Neural cell (in vitro differentiated cells): ENCODE data around the gene STX7.

Experiments
- CTCF ChIP-seq: fragments of 450-650 bp; IDR thresholded peaks from 2 replicates; pipeline ENCODE4 v1.5.1; 2014; ENCODE audit warnings: antibody characterized with exemption, mild to moderate bottlenecking, moderate library complexity; ENCODE audit not compliant: poor library complexity, severe bottlenecking
- EP300 ChIP-seq: fragments of 450-650 bp; conservative IDR thresholded peaks from 2 replicates; pipeline ENCODE4 v1.6.1; 2014; ENCODE audit warnings: antibody characterized with exemption, mild to moderate bottlenecking, moderate library complexity; ENCODE audit not compliant: poor library complexity, severe bottlenecking
- EZH2 ChIP-seq: fragments of 200-600, 300-800 bp; shearing (Covaris generic), sonication (generic); IDR thresholded peaks from 2 replicates; pipeline ENCODE4 v1.6.1; 2014; ENCODE audit warnings: antibody characterized with exemption, low read length, borderline replicate concordance, mild to moderate bottlenecking; ENCODE audit not compliant: insufficient read depth, poor library complexity, severe bottlenecking
- MXI1 ChIP-seq: fragments of 450-650 bp; conservative IDR thresholded peaks from 2 replicates; pipeline ENCODE4 v1.6.1; 2014; ENCODE audit warnings: antibody characterized with exemption, mild to moderate bottlenecking; ENCODE audit not compliant: poor library complexity, severe bottlenecking
- POLR2AphosphoS5 ChIP-seq: IDR thresholded peaks from 2 replicates; pipeline ENCODE4 v1.6.1; 2012
- RAD21 ChIP-seq: fragments of 450-650 bp; conservative IDR thresholded peaks from 2 replicates; pipeline ENCODE4 v1.6.1; 2014; ENCODE audit warnings: antibody characterized with exemption, mild to moderate bottlenecking, moderate library complexity
- REST ChIP-seq: IDR thresholded peaks from 2 replicates; pipeline ENCODE4 v1.6.1; 2012; ENCODE audit warnings: borderline replicate concordance
- SMC3 ChIP-seq: fragments of 450-650 bp; conservative IDR thresholded peaks from 2 replicates; pipeline ENCODE4 v1.6.1; 2014; ENCODE audit warnings: antibody characterized with exemption, mild to moderate bottlenecking, moderate library complexity; ENCODE audit not compliant: poor library complexity
- TAF1 ChIP-seq: IDR thresholded peaks from 2 replicates; pipeline ENCODE4 v1.6.1; 2012; ENCODE audit warnings: low read depth

- TF ChIP-seq CTCF (no peak), POLR2AphosphoS5 (no peak), REST (no peak), EP300 (no peak), EZH2 (no peak), TAF1 (no peak), SMC3 (no peak), MXI1 (no peak), RAD21 (no peak)
Observed at GRCh38 chr6:132458887-132459604, 53.9 kb downstream of the STX7 start.
